Ishikawa (cell line): ENCODE measurements around the gene UNC13A.

ENCODE experiments used
- CEBPB ChIP-seq: IDR thresholded peaks from 2 replicates; pipeline ENCODE4 v1.6.1; 2012
- EP300 ChIP-seq: IDR thresholded peaks from 2 replicates; pipeline ENCODE4 v1.6.1; 2012; ENCODE audit warnings: borderline replicate concordance
- FOXM1 ChIP-seq: IDR thresholded peaks from 2 replicates; pipeline ENCODE4 v1.6.1; 2012; ENCODE audit warnings: low read depth, borderline replicate concordance
- MAX ChIP-seq: IDR thresholded peaks from 2 replicates; pipeline ENCODE4 v1.6.1; 2012
- RAD21 ChIP-seq: IDR thresholded peaks from 2 replicates; pipeline ENCODE4 v1.6.1; 2012; ENCODE audit warnings: low read depth
- REST ChIP-seq: IDR thresholded peaks from 2 replicates; pipeline ENCODE4 v1.6.1; 2012; ENCODE audit warnings: low read depth, mild to moderate bottlenecking
- TAF1 ChIP-seq: IDR thresholded peaks from 2 replicates; pipeline ENCODE4 v1.6.1; 2012; ENCODE audit warnings: low read depth, mild to moderate bottlenecking
- TCF12 ChIP-seq: IDR thresholded peaks from 2 replicates; pipeline ENCODE4 v1.6.1; 2012; ENCODE audit warnings: low read depth
- TEAD4 ChIP-seq: IDR thresholded peaks from 2 replicates; pipeline ENCODE4 v1.6.1; 2012
- USF1 ChIP-seq: IDR thresholded peaks from 2 replicates; pipeline ENCODE4 v1.6.1; 2012
- YY1 ChIP-seq: IDR thresholded peaks from 2 replicates; pipeline ENCODE4 v1.6.1; 2012; ENCODE audit warnings: low read depth
- ZBTB7A ChIP-seq: IDR thresholded peaks from 2 replicates; pipeline ENCODE4 v1.6.1; 2012; ENCODE audit warnings: low read depth

GRCh38 chr19:17627921-17628320 is 60.2 kb downstream of the UNC13A start:
- no peak for TF ChIP-seq YY1
- TF ChIP-seq TEAD4, result no peak
- TF ChIP-seq REST, result no peak
- no peak for TF ChIP-seq EP300
- TF ChIP-seq FOXM1, result no peak
- TF ChIP-seq TAF1, result no peak
- TF ChIP-seq USF1, result no peak
- TF ChIP-seq CEBPB, result no peak
- TF ChIP-seq MAX, result no peak
- no peak for TF ChIP-seq ZBTB7A
- TF ChIP-seq RAD21, result no peak
- no peak for TF ChIP-seq TCF12
